Upper lobe of left lung (tissue), 4 donors: ENCODE data around the gene ZBTB38.

ENCODE experiments used
- EP300 ChIP-seq, 4 donors: sonication (generic); formaldehyde crosslinking; IDR thresholded peaks; one replicate each; pipeline ENCODE4 v1.5.1; 2017; ENCODE audit warnings: antibody characterized with exemption in 4 of 4, control low read depth in 2 of 4
- POLR2A ChIP-seq, 4 donors: fragments of 450-650 bp; IDR thresholded peaks; one replicate each; pipeline ENCODE4 v1.5.1; 2016 to 2017; ENCODE audit warnings: antibody characterized with exemption in 4 of 4, mild to moderate bottlenecking in 2 of 4
- TF ChIP-seq, protein P1 (sequence below), 6 experiments: fragments of 450-650 bp in 4 of 6; fragments of 200-600 bp in 2 of 6; sonication (generic) in 2 of 6; IDR thresholded peaks; one replicate each; pipeline ENCODE4 v1.5.1; 2016 to 2019; ENCODE audit warnings: antibody characterized with exemption in 6 of 6

GRCh38 chr3:141365201-141365600 lies 3.1 kb upstream of the ZBTB38 start:
- TF ChIP-seq, protein P1, sequence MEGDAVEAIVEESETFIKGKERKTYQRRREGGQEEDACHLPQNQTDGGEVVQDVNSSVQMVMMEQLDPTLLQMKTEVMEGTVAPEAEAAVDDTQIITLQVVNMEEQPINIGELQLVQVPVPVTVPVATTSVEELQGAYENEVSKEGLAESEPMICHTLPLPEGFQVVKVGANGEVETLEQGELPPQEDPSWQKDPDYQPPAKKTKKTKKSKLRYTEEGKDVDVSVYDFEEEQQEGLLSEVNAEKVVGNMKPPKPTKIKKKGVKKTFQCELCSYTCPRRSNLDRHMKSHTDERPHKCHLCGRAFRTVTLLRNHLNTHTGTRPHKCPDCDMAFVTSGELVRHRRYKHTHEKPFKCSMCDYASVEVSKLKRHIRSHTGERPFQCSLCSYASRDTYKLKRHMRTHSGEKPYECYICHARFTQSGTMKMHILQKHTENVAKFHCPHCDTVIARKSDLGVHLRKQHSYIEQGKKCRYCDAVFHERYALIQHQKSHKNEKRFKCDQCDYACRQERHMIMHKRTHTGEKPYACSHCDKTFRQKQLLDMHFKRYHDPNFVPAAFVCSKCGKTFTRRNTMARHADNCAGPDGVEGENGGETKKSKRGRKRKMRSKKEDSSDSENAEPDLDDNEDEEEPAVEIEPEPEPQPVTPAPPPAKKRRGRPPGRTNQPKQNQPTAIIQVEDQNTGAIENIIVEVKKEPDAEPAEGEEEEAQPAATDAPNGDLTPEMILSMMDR (IDR thresholded peaks at IDR 0.05), result no peak
- TF ChIP-seq POLR2A (IDR thresholded peaks at IDR 0.05) (no peak), EP300 (IDR thresholded peaks at IDR 0.05) (no peak)
